ENCODE data around the gene ZNF511.

GRCh38 chr10:133325440-133326222, 16.9 kb downstream of the ZNF511 start:
- TF ChIP-seq, protein P1, sequence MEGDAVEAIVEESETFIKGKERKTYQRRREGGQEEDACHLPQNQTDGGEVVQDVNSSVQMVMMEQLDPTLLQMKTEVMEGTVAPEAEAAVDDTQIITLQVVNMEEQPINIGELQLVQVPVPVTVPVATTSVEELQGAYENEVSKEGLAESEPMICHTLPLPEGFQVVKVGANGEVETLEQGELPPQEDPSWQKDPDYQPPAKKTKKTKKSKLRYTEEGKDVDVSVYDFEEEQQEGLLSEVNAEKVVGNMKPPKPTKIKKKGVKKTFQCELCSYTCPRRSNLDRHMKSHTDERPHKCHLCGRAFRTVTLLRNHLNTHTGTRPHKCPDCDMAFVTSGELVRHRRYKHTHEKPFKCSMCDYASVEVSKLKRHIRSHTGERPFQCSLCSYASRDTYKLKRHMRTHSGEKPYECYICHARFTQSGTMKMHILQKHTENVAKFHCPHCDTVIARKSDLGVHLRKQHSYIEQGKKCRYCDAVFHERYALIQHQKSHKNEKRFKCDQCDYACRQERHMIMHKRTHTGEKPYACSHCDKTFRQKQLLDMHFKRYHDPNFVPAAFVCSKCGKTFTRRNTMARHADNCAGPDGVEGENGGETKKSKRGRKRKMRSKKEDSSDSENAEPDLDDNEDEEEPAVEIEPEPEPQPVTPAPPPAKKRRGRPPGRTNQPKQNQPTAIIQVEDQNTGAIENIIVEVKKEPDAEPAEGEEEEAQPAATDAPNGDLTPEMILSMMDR (conservative IDR thresholded peaks at IDR 0.05; ENCODE audit: low read depth, low read length): no peak
- no peak; the same call in 1 of the 2 replicates for TF ChIP-seq EZH2phosphoT487 (IDR thresholded peaks at IDR 0.05; ENCODE audit: borderline replicate concordance, low read length)
- peak; percentile 45 for TF ChIP-seq EZH2 (IDR thresholded peaks at IDR 0.05; ENCODE audit: low read length, unreplicated experiment)

Data from PC-3 (cell line).